GM19455 (cell line): Measurements from ENCODE around the gene COG5.

Experiments
- ATAC-seq: cut with Tn5 transposase; IDR thresholded peaks from one replicate; pipeline ENCODE4 v1.9.1; 2021; ENCODE audit not compliant: unreplicated experiment

The COG5 gene

DNA sequence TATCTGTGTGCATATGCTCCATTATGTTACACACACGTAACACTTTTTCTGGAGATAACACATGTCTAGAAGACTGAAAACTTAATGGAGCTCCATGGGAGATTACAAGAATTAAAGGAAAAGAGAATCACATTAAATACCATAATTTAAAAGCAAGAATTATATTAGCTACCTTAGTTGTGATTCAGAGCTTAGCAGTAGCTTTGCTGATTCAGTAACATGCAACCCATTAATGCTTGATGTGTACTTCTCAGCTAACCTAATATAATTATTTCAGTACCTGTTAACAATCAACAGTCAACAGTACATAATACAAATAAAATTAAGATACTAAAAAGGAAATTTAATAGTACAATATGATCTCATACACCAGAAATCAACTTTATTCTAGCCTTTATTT is 167.6 kb downstream of the COG5 start:
- no peak for ATAC-seq

DNA sequence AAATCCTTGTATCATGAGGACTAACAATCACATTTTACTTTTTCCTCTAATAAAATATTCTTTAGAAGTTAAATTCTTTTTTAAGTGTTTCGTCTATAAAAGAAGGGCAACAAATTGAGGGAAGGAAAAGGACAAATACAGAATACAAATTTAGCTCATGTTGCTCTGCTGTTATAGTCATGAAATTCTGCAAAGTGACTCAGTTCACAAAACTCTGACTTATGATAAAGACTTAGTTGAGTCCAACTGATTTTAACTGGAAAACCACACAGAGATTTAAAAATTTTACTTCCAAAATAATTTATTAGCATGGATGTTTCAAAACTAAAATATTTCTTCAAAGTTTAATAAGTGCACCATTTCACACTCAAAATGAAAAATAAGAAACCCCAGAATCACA is 168.9 kb downstream of the COG5 start:
- ATAC-seq, result no peak

DNA sequence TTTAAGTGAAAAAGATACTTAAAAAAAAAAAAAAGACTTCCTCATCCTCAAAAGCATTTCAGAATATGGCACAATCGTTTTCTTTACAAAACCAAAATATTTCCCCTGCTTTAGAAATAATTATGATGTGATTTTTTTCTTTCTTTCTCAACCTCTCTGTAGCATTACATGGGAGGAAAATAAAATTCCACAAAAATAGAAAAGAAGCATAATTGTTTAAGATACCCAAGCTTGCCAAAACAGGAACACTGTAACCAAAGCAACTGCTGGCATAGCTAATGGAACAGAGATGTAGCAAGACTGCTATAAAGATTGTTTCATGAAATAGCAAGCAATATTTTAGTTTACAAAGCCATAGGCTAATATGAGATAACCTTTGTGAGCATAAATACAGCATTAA is 169.4 kb downstream of the COG5 start:
- no peak for ATAC-seq

DNA sequence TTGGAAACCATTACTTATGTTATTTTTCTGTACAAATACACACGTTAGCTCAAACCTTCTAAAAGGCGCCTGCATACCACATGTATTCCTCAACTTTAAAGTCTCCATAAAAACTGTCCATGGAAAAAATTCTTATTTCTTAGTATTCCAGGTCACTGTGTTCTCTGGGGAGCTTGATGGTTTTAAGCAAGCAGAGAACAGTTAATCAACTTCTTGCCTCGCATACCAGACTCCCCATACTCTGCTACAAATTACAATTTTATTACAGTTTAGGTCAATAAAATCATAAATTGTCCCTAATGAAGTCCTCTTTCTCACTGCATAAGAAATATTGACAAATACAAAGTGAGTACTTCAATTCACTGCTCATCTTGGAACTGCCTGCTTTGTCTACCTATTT is 170.9 kb downstream of the COG5 start:
- no peak for ATAC-seq

DNA sequence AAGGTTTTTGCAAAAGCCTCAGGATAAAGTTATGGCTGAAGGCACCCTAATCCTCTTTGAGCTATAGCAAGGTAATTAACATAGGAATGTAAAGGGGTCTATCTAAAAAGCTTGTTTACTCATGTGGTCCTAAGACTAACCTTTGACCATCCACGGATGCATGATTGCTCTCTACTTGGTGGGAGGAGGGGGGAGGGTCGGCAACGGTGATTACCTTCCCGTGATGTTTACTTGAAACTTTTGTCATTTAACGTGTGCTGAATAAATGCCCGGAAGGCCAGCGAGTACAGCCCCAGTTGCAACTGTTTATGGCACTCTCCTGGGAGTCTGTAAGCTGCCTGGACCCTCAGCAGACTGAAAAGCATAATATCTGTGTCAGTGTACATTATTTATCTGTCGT is 172.8 kb downstream of the COG5 start:
- ATAC-seq, result no peak

DNA sequence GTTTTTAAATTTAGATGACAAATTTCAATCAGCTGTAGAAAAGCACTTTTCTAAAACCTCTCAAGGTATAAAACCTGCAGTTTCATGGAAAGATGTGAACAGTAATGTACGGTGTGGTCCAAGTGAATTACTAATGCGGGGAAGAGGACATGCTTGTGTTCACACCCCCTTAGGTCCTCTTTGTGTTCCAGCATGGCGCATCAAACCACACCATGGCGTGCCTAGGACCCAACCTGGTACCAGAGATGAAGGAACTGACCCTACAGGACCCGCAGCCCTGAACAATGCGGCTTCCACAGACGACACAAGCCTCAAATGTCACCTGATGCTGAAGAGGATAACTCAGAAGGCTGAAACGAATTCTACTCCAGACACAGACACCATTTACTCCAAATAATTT is 175.1 kb downstream of the COG5 start:
- no peak for ATAC-seq

DNA sequence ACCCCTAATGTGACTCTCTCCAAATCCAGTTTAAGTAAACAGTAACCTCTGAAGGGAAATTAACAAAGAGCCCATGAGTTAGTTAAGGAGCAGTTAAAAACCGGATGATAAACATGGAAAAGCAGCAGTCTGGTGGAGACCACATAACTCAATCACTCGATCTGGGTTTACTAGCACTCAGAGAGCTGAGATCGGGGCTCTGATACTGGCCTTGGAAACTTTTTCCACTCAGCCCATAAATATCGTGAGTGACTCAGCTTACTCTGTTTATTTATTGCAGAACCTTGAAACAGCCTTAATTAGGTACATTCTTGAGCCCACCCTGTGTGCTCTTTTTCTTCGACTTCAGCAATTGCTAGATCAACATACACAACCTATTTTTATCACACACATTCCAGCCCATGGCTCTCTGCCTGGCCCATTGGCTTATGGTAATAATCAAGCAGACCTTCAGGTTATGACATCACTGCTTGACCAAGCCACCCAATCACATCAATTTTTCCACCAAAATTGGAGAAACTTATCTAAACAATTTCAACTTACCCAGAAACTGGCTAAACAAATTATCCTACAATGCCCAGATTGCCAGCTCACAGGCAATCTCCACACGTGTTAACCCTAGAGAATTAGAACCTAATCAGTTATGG is 176.0 kb downstream of the COG5 start:
- no peak for ATAC-seq

DNA sequence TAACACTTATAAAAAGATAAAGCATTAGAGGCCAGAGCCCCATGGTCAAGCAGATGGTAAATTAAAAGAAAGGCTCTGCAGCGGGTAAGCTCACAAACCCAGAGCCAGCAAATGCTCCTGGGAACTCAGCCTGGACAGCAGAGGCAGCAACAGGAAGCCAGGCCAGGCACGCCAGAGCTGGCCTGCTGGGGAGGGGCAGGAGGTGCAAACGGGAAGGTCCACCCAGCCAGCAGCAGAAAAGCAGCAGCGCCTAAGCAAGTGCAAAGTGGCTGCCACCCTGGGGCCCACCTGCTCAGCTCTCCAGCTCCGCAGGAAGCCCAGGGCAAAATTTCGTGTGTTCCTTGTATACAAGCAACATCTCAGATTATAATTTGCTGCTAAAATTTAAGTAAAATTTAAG is 176.6 kb downstream of the COG5 start:
- ATAC-seq, result no peak

DNA sequence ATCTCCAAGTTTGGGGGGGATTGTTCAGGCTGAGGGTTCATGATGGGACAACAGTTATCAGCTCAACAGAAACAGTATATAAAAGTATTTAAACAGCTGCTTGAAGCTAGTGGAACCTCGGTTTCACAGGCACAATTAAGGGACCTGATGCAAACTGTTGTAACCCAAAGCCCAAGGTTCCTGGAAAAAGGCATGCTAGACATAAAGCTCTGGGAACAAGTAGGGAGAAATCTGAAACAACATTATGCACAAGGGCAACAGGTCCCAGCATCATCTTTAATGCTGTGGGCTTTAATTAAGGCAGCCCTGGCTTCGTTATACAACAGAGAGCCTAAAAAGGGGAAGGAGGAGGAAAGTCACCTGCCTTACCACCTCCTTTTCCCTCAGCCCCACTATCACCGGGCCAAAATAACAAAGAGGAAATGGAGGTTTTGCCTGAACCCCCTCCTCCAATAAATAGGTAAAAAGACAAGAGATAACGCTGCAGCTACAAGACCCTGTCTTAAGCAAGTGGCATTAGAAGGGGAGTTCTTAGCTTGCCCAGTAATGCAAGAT is 177.1 kb downstream of the COG5 start:
- no peak for ATAC-seq

DNA sequence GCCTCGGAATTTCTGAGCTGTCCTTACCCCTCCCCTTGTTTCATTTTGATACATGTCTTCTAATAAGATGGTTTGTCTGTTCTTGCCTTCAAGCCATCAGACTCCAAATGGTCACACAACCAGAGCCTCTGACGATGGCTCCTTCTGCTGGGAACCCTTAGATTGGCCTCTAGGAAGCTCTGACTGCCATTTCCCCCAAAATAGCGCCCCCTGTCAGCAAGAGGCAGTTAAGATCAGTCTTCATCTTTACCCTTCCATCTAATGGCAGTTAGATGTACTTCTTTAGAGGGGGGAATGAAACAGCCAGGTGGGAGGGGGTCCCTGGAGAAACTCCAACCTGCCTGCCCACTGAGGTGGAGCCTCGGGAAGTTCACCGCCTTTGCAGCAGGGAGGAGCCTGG is 179.7 kb downstream of the COG5 start:
- ATAC-seq, result no peak

DNA sequence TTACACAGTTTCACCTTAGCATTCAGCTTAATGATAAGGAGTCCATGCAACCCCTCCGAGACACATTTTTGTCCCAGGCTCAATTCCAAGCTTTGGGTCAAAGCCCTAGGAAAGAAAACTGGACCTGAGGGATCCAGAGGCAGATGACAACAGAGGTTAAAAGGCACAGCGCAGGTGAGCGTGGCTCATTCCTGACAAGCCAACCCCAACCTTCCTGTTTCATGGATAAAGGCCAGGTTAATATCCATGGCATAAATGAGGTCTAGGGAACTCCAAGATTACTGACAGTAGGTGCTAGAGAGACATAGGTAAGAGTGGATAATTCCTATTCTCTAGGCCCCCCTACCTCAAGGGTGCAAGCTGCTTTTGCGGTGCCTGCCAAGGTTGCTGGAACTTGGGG is 180.5 kb downstream of the COG5 start:
- ATAC-seq, result no peak

DNA sequence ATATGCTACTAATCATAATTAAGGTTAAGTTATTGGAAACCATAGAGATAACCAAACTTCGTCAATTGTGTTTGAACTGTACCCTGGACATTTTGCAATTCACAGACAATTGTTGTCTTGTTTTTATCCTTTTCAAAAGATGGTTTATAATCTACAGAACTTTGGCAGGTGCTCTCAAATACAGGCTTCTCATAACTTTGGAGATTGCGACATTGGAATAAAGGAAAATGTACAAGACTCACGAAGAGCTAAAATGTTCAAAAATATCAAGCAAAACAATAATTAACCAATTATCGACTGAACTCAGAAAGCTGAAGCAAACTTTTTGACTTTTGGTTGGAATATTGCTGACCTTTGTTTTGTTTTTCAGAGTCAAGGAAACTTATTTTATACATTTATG is 182.3 kb downstream of the COG5 start:
- ATAC-seq, result no peak

DNA sequence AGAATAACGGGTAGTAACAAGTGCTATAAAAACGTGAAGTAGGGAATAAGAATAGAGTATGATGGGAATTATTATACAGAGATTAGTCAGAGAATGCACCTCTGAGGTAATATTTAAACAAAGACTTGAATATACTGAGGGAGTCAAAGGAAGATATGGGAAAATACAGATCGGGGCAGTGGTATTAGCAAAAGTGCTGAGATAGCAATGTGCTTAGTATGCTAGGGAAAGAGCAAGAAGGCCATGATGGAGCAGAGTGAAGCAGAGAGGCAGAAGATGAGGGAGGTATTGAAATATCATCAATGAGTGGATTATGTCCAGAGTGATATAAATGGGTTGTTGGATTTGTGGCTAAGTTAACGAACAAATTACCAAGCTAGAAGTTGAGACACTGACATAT is 190.4 kb downstream of the COG5 start:
- ATAC-seq, result no peak

DNA sequence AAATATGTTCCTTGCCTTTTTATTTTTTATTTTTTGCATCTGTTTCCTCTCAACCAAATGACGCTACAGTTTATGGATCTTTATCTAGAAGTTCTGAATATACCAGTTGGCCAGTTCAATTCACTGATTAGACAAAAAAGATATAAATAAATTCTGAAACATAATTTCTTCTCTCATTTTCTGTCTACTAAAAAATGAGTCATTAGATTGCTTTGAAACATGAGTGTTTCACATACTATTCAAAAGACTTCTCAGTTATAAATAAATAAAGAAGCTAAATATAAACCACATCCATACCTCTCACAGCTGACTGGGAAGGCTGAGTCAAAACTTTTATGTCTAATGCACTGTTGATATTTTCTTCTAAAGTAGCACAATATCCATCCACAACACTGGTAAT is 191.4 kb downstream of the COG5 start:
- no peak for ATAC-seq

DNA sequence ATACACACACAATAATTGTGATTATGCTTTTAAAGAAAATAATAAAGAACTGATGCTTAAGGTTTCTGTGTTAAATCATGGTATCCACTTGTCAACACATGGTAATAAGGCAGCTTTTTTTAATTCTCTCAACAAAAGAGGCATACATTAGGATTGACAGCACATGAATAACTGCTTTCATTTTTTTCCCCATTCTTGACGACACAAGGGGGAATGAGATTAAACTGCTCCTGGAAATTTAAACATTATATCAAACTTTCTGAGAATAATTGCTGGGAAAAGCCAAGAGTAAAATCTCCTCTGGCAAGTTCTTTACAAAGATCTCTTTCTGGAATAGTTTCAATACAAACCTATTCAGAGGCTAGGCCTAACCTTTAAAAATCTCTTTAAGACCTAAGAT is 192.9 kb downstream of the COG5 start:
- no peak for ATAC-seq

DNA sequence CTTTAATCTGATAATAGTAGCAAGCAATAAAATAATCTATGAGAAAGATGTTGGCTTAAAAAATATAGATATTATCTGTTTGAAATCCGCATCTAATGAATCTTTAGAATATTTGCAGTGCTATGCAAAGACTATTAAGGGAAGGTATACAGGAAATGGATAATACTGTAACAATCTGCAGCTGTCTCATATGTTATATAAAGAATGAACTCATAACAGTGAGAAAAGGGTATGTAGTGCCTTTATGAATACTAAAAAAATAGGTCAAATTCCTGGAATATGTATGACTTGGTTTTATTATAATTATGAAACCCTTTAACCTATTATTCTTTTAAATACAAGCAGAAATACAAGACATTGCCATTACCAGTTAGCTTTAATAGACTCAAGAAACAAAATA is 198.9 kb downstream of the COG5 start:
- no peak for ATAC-seq

DNA sequence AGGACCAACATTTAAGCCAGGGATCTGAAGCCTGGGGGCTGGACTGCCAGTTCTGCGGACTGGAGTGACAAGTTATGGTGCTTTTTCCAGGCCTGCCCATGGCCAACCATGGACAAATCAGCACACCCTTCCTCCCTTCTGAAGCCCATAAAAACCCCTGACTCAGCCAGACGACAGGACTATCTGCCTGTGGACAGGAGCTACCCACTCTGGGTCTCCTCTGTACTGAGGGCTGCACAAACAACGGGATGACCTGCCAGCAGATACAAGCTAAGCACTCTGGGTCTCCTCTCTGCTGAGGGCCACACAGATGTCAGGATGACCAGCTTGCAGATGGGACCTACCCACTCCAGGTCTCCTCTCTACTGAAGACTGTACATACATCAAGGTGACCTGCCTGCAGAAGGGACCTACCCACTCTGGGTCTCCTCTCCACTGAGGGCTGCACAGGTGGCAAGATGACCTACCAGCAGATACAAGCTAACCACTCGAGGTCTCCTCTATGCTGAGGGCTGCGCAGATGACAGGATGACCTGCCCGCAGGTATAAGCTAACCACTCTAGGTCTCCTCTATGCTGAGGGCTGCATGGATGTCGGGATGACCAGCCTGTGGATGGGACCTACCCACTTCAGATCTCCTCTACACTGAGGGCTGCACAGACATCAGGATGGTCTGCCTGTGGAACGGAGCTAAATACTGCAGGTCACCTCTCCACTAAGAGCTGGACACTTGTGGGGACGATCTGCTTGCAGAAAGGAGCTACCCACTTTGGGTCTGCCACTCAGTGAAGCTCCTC is 204.0 kb downstream of the COG5 start:
- ATAC-seq, result no peak

DNA sequence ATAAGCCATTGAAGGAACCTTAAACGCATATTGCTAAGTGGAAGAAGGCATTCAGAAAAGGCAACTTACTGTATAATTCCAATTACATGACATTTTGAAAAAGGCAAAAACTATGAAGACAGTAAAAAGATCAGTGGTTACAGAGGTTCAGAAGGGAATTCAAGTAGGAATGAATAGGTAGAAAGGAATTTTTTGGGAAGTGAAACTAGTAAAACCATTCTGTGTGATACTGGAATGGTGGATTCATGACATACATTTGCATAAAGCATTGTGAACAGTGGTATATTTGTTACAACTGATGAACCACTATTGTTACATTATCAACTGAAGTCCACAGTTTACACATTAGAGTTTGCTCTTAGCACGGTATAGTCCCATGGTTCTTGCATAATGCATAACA is 208.1 kb downstream of the COG5 start:
- no peak for ATAC-seq

DNA sequence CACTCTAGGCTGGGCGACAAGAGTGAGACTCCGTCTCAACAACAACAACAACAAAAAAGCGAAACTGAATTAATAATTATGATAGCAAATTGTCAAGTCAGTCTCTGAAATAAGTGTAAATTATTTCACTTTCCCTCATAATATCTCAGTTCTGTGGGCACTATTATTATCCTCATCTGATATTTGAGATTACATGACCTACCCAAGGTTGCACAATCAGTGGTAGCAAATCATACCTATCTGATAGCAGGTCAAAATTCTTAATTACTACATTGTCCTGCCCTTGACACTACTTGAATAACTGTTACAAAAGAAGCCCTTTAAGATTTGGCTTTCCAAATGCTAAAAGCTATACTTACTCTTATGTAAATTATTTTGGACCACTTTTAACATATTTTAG is 209.1 kb downstream of the COG5 start:
- ATAC-seq, result no peak

DNA sequence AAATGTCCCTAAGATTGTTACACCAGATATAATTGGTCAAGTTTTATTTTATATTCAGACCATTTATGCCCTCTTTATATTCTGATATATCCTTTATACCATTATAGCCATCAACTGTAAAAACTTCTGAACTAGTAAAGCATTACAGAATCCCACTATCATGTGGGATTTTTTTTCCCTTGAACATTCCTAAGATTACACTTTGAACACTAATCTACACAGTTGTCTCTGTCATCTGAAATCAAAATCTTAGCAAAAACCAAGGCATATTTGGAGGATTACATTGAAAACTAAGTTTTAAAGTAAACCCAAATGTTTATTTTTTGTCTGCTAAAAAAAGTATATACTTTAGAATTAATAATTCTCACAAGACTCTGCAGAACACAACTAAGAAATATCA is 210.0 kb downstream of the COG5 start:
- no peak for ATAC-seq

DNA sequence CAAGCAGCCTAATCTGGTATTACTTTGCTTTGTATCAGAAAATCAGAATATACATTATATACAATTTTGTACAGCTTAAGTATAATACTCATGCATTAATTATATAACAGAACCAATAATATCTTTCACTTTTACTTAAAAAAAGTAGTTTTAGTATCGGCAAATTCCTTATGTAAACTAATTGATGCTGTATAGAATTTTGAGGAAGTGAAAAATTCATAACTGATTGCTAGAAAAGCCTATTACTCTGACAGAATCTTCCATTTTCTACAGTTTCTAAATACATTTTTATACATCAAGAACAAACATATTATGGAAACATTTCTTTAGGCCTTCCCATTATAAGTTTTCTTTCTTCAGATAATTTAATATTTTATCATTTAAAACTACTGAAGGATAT is 217.8 kb downstream of the COG5 start:
- no peak for ATAC-seq

DNA sequence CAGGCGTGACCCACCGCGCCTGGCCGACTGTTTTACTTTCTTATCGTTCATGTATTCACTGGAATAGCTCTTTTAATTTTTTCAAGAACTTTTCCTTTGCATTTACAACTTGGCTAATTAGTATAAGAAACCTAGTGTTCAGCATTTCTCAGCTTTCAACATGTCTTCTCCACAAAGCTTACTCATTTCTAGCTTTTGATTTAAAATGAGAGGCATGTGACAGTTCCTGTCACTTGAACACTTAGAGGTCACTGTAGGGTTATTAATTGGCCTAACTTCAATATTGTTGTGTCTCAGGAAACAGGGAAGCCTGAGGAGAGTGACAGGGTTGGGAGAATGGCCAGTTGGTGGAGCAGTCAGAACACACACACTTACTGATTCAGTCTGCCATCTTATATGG is 218.9 kb downstream of the COG5 start:
- no peak for ATAC-seq

DNA sequence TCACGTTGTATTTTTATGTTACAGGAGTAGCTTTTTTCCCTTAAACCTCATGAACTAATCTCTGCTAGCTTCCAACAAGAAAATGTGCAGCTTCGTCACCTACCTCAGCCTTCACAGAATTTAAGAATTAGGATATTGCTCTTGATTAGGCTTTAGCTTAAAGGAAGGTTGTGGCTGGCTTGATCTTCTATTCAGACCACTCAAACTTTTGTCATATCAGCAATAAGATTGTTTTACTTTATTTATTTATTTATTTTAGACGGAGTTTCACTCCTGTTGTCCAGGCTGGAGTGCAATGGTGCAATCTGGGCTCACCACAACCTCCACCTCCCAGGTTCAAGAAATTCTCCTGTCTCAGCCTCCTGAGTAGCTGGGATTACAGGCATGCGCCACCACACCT is 219.4 kb downstream of the COG5 start:
- no peak for ATAC-seq
